Colonic mucosa (tissue), 4 donors: ENCODE data around the gene TFDP1. TPM values are rescaled to one million over a fixed set of nuclear protein-coding genes. Genes with fewer than 3 reads are reported as not detected.

Source experiments
- DNase-seq: peaks from one replicate; pipeline ENCODE4 v3.0.0-alpha.2; 2020
- H3K27ac ChIP-seq: fragments of 200-600 bp; one replicate; pipeline ENCODE4 v1.8.0; 2021
- H3K27me3 ChIP-seq: fragments of 200-600 bp; one replicate; pipeline ENCODE4 v1.8.0; 2021
- H3K36me3 ChIP-seq: fragments of 200-600 bp; one replicate; pipeline ENCODE4 v1.8.0; 2021
- H3K4me1 ChIP-seq: fragments of 200-600 bp; one replicate; pipeline ENCODE4 v1.8.0; 2021; ENCODE audit warnings: mild to moderate bottlenecking
- H3K4me3 ChIP-seq: fragments of 200-600 bp; one replicate; pipeline ENCODE4 v1.8.0; 2021
- H3K9ac ChIP-seq, 2 donors: one replicate each; pipeline ENCODE4 v1.7.0; 2013; ENCODE audit warnings: control low read depth in 2 of 2, low read depth in 2 of 2, low read length in 2 of 2
- H3K9me3 ChIP-seq: fragments of 200-600 bp; one replicate; pipeline ENCODE4 v1.8.0; 2021
- CTCF ChIP-seq: fragments of 200-600 bp; IDR thresholded peaks from one replicate; pipeline ENCODE4 v1.8.0; 2022; ENCODE audit warnings: antibody characterized with exemption, mild to moderate bottlenecking
- intact Hi-C: fragments of 100-400 bp; cut with DNase I; formaldehyde crosslinking; loops from one replicate; pipeline ENCODE4 v1.14.1; 2022
- total RNA-seq, 2 donors: library from RNA; stranded (reverse); fragmentation: NEBNext Ultra II Directional in 1 of 2; extraction: Animal tissue kit (Norgen Biotek cat#: 25700) in 1 of 2; gene quantifications; one replicate each; pipeline ENCODE4 v1.2.1, GENCODE V29; 2021
- donor health status: healthy.
- donor health status: DM: no; HTN: no; CAD: no.
- donor health status: DM: no; HTN: no; CAD: no.

Gene TFDP1
- total RNA-seq, 2 donors from 2014 or later, result 60.3 to 112 TPM

- Histone ChIP-seq H3K4me3 (no peak overlapping the region), H3K27ac (no peak overlapping the region), H3K27me3 (no peaks in the 10 kb centered on the region), H3K4me1 (no peaks in the 10 kb centered on the region), H3K9me3 (no peaks in the 10 kb centered on the region), H3K9ac (no peak overlapping the region), H3K36me3 (no peaks in the 10 kb centered on the region)
- no peak for TF ChIP-seq CTCF
- intact Hi-C loops, result no loop called here
- no peak for DNase-seq
Measured at GRCh38 chr13:113611996-113612395, 27.4 kb downstream of the TFDP1 start.

GRCh38 chr13:113612607-113613006, 28.1 kb downstream of the TFDP1 start:
- DNase-seq, result no peak
- no peak for TF ChIP-seq CTCF
- H3K27me3 ChIP-seq, result no peaks in the 10 kb centered on the region
- H3K9me3 ChIP-seq, result no peaks in the 10 kb centered on the region
- H3K36me3 ChIP-seq, result no peaks in the 10 kb centered on the region
- no peak overlapping the region for H3K4me3 ChIP-seq
- H3K4me1 ChIP-seq, result no peaks in the 10 kb centered on the region
- H3K27ac ChIP-seq, result no peak overlapping the region
- intact Hi-C loops, result no loop called here
- no peak overlapping the region for H3K9ac ChIP-seq

DNA sequence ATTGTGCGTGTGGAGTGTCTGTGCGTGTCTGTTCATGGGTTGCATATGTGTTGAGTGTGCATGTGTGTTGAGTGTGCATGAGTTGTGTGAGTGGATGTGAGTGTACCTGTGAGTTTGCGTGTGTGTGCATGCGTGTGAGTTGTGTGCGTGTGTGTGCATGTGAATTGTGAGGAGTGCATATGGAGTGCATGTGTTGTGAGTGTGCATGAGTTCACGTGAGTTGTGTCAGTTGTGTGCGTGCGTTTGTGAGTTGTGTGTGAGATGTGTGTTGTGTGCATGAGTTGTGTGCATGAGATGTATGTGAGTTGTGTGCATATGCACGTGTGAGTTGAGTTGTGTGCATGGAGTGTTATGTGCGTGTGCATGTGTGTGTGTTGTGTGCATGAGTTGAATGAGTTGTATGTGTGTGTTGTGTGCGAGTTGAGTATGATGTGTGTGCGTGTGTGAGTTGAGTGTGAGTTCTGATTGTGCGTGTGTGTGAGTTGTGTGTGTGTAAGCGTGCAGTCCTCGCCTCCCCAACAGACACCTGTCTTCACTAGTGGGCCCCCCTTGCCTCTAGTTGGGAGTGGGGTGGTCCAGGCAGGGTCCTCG, 29.3 kb downstream of the TFDP1 start:
- no peak overlapping the region for H3K4me3 ChIP-seq
- H3K27me3 ChIP-seq, result no peaks in the 10 kb centered on the region
- H3K9ac ChIP-seq, result no peak overlapping the region
- H3K27ac ChIP-seq, result no peak overlapping the region
- intact Hi-C loops, result no loop called here
- no peaks in the 10 kb centered on the region for H3K9me3 ChIP-seq
- no peak for TF ChIP-seq CTCF
- H3K4me1 ChIP-seq, result no peaks in the 10 kb centered on the region
- no peak for DNase-seq
- no peaks in the 10 kb centered on the region for H3K36me3 ChIP-seq

- no peak for TF ChIP-seq CTCF
- H3K4me3 ChIP-seq, result no peak overlapping the region
- intact Hi-C loops, result no loop called here
- H3K27me3 ChIP-seq, result no peaks in the 10 kb centered on the region
- no peaks in the 10 kb centered on the region for H3K36me3 ChIP-seq
- H3K9me3 ChIP-seq, result no peaks in the 10 kb centered on the region
- no peak overlapping the region for H3K9ac ChIP-seq
- no peak overlapping the region for H3K27ac ChIP-seq
- DNase-seq, result no peak
- no peaks in the 10 kb centered on the region for H3K4me1 ChIP-seq
Measured at GRCh38 chr13:113616281-113616906, 31.8 kb downstream of the TFDP1 start.

GRCh38 chr13:113616991-113617749, 32.6 kb downstream of the TFDP1 start:
- intact Hi-C loops, result no loop called here
- DNase-seq, result no peak
- no peaks in the 10 kb centered on the region for H3K27me3 ChIP-seq

More at GRCh38 chr13:113616991-113617749, 32.6 kb downstream of the TFDP1 start:
- H3K27ac ChIP-seq, result no peak overlapping the region
- H3K9me3 ChIP-seq, result no peaks in the 10 kb centered on the region
- no peak overlapping the region for H3K9ac ChIP-seq
- H3K4me3 ChIP-seq, result no peak overlapping the region
- no peaks in the 10 kb centered on the region for H3K36me3 ChIP-seq
- H3K4me1 ChIP-seq, result no peaks in the 10 kb centered on the region
- TF ChIP-seq CTCF, result no peak
